Small intestine (tissue), 7 donors: Measurements from ENCODE around the gene ENDOD1. TPM values are rescaled to one million over a fixed set of nuclear protein-coding genes. Genes with fewer than 3 reads are reported as not detected.
"Not testable (repeated sequence)": the region's sequence is repeated elsewhere in the genome, so short reads cannot be mapped to it uniquely, and the experiment has no call there.

Experiments
- DNase-seq, 2 donors: peaks; one replicate each; pipeline versions ENCODE4 v3.0.0 to v3.0.0-alpha.2; 2013
- FAIRE-seq: peaks from 2 replicates; lab custom pipeline; 2012; peaks lifted over from hg19 to GRCh38; lab: Jason Lieb, UNC
- H3K27ac ChIP-seq, 3 donors: one replicate each; pipeline ENCODE4 v1.5.1; 2013; ENCODE audit warnings: low read length in 2 of 3, mild to moderate bottlenecking in 2 of 3, control low read depth in 1 of 3, inconsistent platforms in 1 of 3, low read depth in 1 of 3, moderate library complexity in 1 of 3
- H3K27me3 ChIP-seq, 3 donors: one replicate each; pipeline ENCODE4 v1.6.1; 2013; ENCODE audit warnings: low read length in 3 of 3, inconsistent platforms in 1 of 3; ENCODE audit not compliant: control insufficient read depth in 3 of 3, insufficient read depth in 3 of 3
- H3K36me3 ChIP-seq, 3 donors: one replicate each; pipeline ENCODE4 v1.6.1; 2013; ENCODE audit warnings: low read length in 3 of 3, inconsistent platforms in 1 of 3, low read depth in 1 of 3, mild to moderate bottlenecking in 1 of 3, moderate library complexity in 1 of 3; ENCODE audit not compliant: control insufficient read depth in 3 of 3, insufficient read depth in 2 of 3
- H3K4me1 ChIP-seq, 3 donors: one replicate each; pipeline ENCODE4 v1.6.1; 2013; ENCODE audit warnings: low read length in 2 of 3, inconsistent platforms in 1 of 3, low read depth in 1 of 3, mild to moderate bottlenecking in 1 of 3, moderate library complexity in 1 of 3; ENCODE audit not compliant: control insufficient read depth in 3 of 3, insufficient read depth in 2 of 3
- H3K4me3 ChIP-seq, 3 donors: one replicate each; pipeline ENCODE4 v1.5.1; 2013; ENCODE audit warnings: low read length in 3 of 3, control low read depth in 1 of 3, inconsistent platforms in 1 of 3, low read depth in 1 of 3, mild to moderate bottlenecking in 1 of 3, moderate library complexity in 1 of 3
- H3K9me3 ChIP-seq, 2 donors: one replicate each; pipeline ENCODE4 v1.6.1; 2013; ENCODE audit warnings: low read depth in 1 of 2, low read length in 1 of 2; ENCODE audit not compliant: control insufficient read depth in 2 of 2, insufficient read depth in 1 of 2
- WGBS, 3 donors: extraction: QIAGEN DNeasy Blood & Tissue Kit; methylation state at CpG; one replicate each; pipeline ENCODE4 v1.1.7; 2013; 5-methylcytosine and 5-hydroxymethylcytosine counted together
- polyA plus RNA-seq, 4 donors: library from polyadenylated mRNA; stranded (reverse) in 3 of 4; unstranded in 1 of 4; fragments of 200-250 nt in 3 of 4; fragments of 120-200 nt in 1 of 4; gene quantifications; one replicate each; pipeline versions ENCODE4 v1.2.1 to v1.2.3, GENCODE V29; 2013
- donor health status: healthy with polysubstance abuse.
- donor health status: control.
- donor health status: control.
- donor health status: Bipolar disorder and iron deficiency.
- donor health status: healthy.

ENDOD1 gene
- polyA plus RNA-seq, 4 donors: 4.3 to 38.2 (median 12.2) TPM

- FAIRE-seq, DNase-seq, H3K4me1 ChIP-seq, H3K27ac ChIP-seq, H3K27me3 ChIP-seq, H3K9me3 ChIP-seq, H3K4me3 ChIP-seq: not testable (repeated sequence)
- peaks cover 0 to 19% (median 0%) of the 10 kb centered on the region in 3 donors for H3K36me3 ChIP-seq
- 94 to 95% (median 94%) methylated on average over 3 of the region's 3 CpGs for WGBS, 3 donors
Measured at GRCh38 chr11:95111471-95111870, 21.8 kb downstream of the ENDOD1 start.

GRCh38 chr11:95111923-95112540 is 22.4 kb downstream of the ENDOD1 start:
- Histone ChIP-seq H3K4me3 (no peak overlapping the region), H3K9me3 (no peaks in the 10 kb centered on the region), H3K27me3 (no peaks in the 10 kb centered on the region), H3K27ac (no peak overlapping the region), H3K4me1 (peaks cover 0 to 3% (median 0%) of the 10 kb centered on the region in 3 donors), H3K36me3 (peaks cover 0 to 19% (median 0%) of the 10 kb centered on the region in 3 donors)
- no peak for FAIRE-seq
- 79 to 81% (median 80%) methylated on average over 3 of the region's 3 CpGs for WGBS, 3 donors
- no peak for DNase-seq

GRCh38 chr11:95115597-95115996 is 26.0 kb downstream of the ENDOD1 start:
- no peaks in the 10 kb centered on the region for H3K27me3 ChIP-seq
- no peak for DNase-seq
- WGBS, 3 donors: 60 to 86% (median 83%) methylated on average over 1 of the region's 1 CpG
- no peaks in the 10 kb centered on the region for H3K4me1 ChIP-seq
- H3K27ac ChIP-seq: no peak overlapping the region
- peaks cover 0 to 10% (median 0%) of the 10 kb centered on the region in 3 donors for H3K36me3 ChIP-seq
- no peak overlapping the region for H3K4me3 ChIP-seq
- H3K9me3 ChIP-seq: no peaks in the 10 kb centered on the region
- FAIRE-seq: no peak

GRCh38 chr11:95119361-95120060 is 29.9 kb downstream of the ENDOD1 start:
- Histone ChIP-seq H3K36me3 (peaks cover 0 to 3% (median 0%) of the 10 kb centered on the region in 3 donors), H3K9me3 (no peaks in the 10 kb centered on the region), H3K4me1 (no peaks in the 10 kb centered on the region), H3K4me3 (no peak overlapping the region), H3K27ac (no peak overlapping the region), H3K27me3 (no peaks in the 10 kb centered on the region)
- no peak for FAIRE-seq
- DNase-seq: no peak
- 89 to 95% (median 90%) methylated on average over 2 of the region's 2 CpGs for WGBS, 3 donors

GRCh38 chr11:95121698-95122097 is 32.1 kb downstream of the ENDOD1 start:
- no peak for FAIRE-seq
- Histone ChIP-seq H3K4me1 (no peaks in the 10 kb centered on the region), H3K4me3 (no peak overlapping the region), H3K27me3 (no peaks in the 10 kb centered on the region), H3K36me3 (peaks cover 0 to 3% (median 0%) of the 10 kb centered on the region in 3 donors), H3K9me3 (no peaks in the 10 kb centered on the region), H3K27ac (no peak overlapping the region)
- DNase-seq: no peak
- WGBS, 3 donors: 95 to 97% (median 96%) methylated on average over 1 of the region's 1 CpG

GRCh38 chr11:95123556-95123955 is 33.9 kb downstream of the ENDOD1 start:
- Histone ChIP-seq H3K4me3 (no peak overlapping the region), H3K9me3 (no peaks in the 10 kb centered on the region), H3K4me1 (no peaks in the 10 kb centered on the region), H3K27me3 (no peaks in the 10 kb centered on the region), H3K27ac (no peak overlapping the region), H3K36me3 (peaks cover 0 to 8% (median 3%) of the 10 kb centered on the region in 3 donors)
- no peak for DNase-seq
- FAIRE-seq: no peak
- WGBS, 3 donors: 73 to 88% (median 83%) methylated on average over 3 of the region's 3 CpGs

GRCh38 chr11:95128602-95129001 is 39.0 kb downstream of the ENDOD1 start:
- Histone ChIP-seq H3K36me3 (peaks cover 0 to 15% (median 8%) of the 10 kb centered on the region in 3 donors), H3K4me1 (no peaks in the 10 kb centered on the region), H3K4me3 (no peak overlapping the region), H3K27ac (no peak overlapping the region), H3K27me3 (no peaks in the 10 kb centered on the region), H3K9me3 (no peaks in the 10 kb centered on the region)
- no peak for DNase-seq
- FAIRE-seq: no peak
- WGBS, 3 donors: 83 to 95% (median 86%) methylated on average over 3 of the region's 3 CpGs

GRCh38 chr11:95132956-95133355 is 43.3 kb downstream of the ENDOD1 start:
- FAIRE-seq: no peak
- Histone ChIP-seq H3K9me3 (no peaks in the 10 kb centered on the region), H3K36me3 (peaks cover 0 to 15% (median 8%) of the 10 kb centered on the region in 3 donors), H3K27ac (no peak overlapping the region), H3K4me1 (peaks cover 0 to 3% (median 0%) of the 10 kb centered on the region in 3 donors), H3K4me3 (no peak overlapping the region), H3K27me3 (no peaks in the 10 kb centered on the region)
- no peak for DNase-seq
- WGBS, 3 donors: 43 to 54% (median 53%) methylated on average over 2 of the region's 2 CpGs
